ENCODE measurements around the gene PAK4.

The PAK4 gene

GRCh38 chr19:39125554-39126311 lies at the start of gene PAK4:
Gene PAK4, plus strand, starts transcription at chr19:39125786. Its CDS starts 43,768 bp downstream, at chr19:39169554.
- no peak for TF ChIP-seq CTCF (IDR thresholded peaks at IDR 0.05; ENCODE audit: low read depth, low read length, missing control alignments)
- in situ Hi-C loops (cut with HindIII; ENCODE audit: low sequenced_read_pairs): no loop called here
- peak; percentile 94 for DNase-seq (ENCODE audit: low read depth)
- H3K4me3 ChIP-seq (ENCODE audit: low read depth, low read length): peak within 1 kb of the TSS; percentile 82

DNA sequence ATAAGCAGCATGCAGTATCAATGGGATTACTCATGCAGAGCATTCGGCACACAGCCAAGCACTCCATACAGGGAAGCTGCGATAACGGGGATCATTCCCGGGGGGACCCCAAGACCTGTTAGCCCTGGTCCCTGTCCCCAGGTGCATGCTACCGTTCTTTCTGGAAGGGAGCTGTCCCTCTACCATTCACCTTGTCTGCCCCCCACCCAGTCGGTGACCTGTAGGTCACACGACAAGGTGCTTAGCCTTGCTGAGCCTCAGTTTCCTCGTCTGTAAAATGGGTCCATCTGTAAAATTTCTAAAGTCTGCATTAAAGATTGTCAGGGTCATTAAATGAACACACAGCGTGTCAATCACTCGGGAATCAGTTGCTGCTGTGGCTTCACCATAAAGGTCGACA lies 48.3 kb upstream of the PAK4 start:
- in situ Hi-C loops (cut with HindIII; ENCODE audit: low sequenced_read_pairs): no loop called here
- no peak for TF ChIP-seq CTCF (IDR thresholded peaks at IDR 0.05; ENCODE audit: low read depth, low read length, missing control alignments)
- DNase-seq (ENCODE audit: low read depth): no peak

DNA sequence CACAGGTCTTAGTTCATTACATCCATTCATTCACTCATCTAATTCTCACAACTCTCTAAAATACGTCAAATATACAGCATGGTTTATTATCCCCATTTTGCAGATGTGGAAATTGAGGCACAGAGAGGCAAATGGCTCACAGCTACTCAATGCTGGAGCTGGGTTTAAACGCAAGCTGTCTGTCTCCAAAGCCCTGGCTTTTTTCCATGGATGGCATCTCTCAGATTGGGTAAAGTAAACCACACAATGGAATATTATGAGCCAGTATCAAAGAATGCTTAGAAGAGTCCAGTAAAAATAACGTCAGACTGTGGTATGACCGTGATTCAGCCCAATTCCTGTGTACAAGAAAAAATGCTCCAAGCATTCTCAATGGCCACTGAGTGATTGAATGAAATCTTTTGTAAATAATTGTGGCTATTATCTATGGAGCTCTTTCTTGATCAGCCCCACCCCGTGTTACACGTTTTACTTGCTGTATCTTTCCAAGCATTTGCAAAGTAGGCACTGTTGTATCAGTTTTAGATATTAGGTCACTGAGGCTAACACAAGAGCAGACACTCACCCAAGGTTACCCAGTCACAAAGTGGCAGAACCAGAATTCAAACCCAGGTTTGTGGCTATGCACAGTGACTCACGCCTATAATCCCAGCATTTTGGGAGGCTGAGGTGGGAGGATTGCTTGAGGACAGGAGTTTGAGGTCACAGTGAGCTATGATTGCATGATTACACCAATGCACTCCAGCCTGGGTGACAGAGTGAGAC lies 47.0 kb upstream of the PAK4 start:
- no peak for TF ChIP-seq CTCF (IDR thresholded peaks at IDR 0.05; ENCODE audit: low read depth, low read length, missing control alignments)
- H3K4me3 ChIP-seq (ENCODE audit: low read depth, low read length): no peak overlapping the region
- in situ Hi-C loops (cut with HindIII; ENCODE audit: low sequenced_read_pairs): no loop called here
- DNase-seq (ENCODE audit: low read depth): peak; percentile 97

More for the DNA sequence above, 48.3 kb upstream of the PAK4 start:
- no peak overlapping the region for H3K4me3 ChIP-seq (ENCODE audit: low read depth, low read length)

DNA sequence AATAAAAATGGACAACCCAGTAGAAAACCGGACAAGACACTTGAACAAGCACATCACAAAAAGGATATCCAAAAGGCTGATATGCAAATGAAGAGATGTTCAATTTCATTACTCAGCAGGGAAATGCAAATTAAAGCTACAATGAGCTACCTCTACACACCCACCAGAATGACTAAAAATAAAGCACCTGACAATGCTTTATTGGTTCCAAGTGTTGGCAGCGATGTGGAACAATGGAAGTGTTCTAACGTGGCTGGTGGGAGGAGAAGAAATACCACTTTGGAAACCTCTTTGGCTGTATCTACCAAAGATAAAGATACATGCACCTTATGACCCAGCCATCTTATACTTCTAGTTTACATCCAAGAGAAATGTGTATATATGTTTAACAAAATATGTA lies 45.2 kb upstream of the PAK4 start:
- no peak for DNase-seq (ENCODE audit: low read depth)
- no peak overlapping the region for H3K4me3 ChIP-seq (ENCODE audit: low read depth, low read length)
- in situ Hi-C loops (cut with HindIII; ENCODE audit: low sequenced_read_pairs): no loop called here
- TF ChIP-seq CTCF (IDR thresholded peaks at IDR 0.05; ENCODE audit: low read depth, low read length, missing control alignments): no peak

GRCh38 chr19:39082167-39082566 lies 43.4 kb upstream of the PAK4 start:
- in situ Hi-C loops (cut with HindIII; ENCODE audit: low sequenced_read_pairs): no loop called here
- no peak overlapping the region for H3K4me3 ChIP-seq (ENCODE audit: low read depth, low read length)
- no peak for TF ChIP-seq CTCF (IDR thresholded peaks at IDR 0.05; ENCODE audit: low read depth, low read length, missing control alignments)
- DNase-seq (ENCODE audit: low read depth): no peak

GRCh38 chr19:39082745-39083598 lies 42.6 kb upstream of the PAK4 start:
- in situ Hi-C loops (cut with HindIII; ENCODE audit: low sequenced_read_pairs): no loop called here
- no peak for TF ChIP-seq CTCF (IDR thresholded peaks at IDR 0.05; ENCODE audit: low read depth, low read length, missing control alignments)
- no peak overlapping the region for H3K4me3 ChIP-seq (ENCODE audit: low read depth, low read length)
- no peak for DNase-seq (ENCODE audit: low read depth)

All from astrocyte of the cerebellum (primary cell).